ENCODE data around the gene KIAA1328.

The KIAA1328 gene

GRCh38 chr18:37176621-37176934 lies 347.7 kb downstream of the KIAA1328 start:
- Histone ChIP-seq H3K4me1 (ENCODE audit: control insufficient read depth in 1 of 2, insufficient read depth in 2 of 2, low read length in 2 of 2) (no peaks in the 10 kb centered on the region), H3K27me3 (ENCODE audit: control insufficient read depth in 1 of 2, insufficient read depth in 2 of 2, low read length in 2 of 2) (no peaks in the 10 kb centered on the region), H3K36me3 (ENCODE audit: control insufficient read depth in 1 of 2, insufficient read depth in 2 of 2, low read length in 2 of 2) (peaks cover 0 to 3% of the 10 kb centered on the region in 2 donors), H3K27ac (ENCODE audit: low read depth, low read length) (no peak overlapping the region), H3K4me3 (ENCODE audit: low read depth in 1 of 2, low read length in 2 of 2) (no peak overlapping the region), H3K9ac (ENCODE audit: low read depth in 1 of 2, low read length in 2 of 2) (no peak overlapping the region), H3K9me3 (ENCODE audit: control insufficient read depth in 1 of 2, low read length in 2 of 2) (no peaks in the 10 kb centered on the region)

- no peaks in the 10 kb centered on the region for H3K27me3 ChIP-seq (ENCODE audit: control insufficient read depth in 1 of 2, insufficient read depth in 2 of 2, low read length in 2 of 2)
- H3K27ac ChIP-seq (ENCODE audit: low read depth, low read length), result no peak overlapping the region
- H3K9ac ChIP-seq (ENCODE audit: low read depth in 1 of 2, low read length in 2 of 2), result no peak overlapping the region
- no peaks in the 10 kb centered on the region for H3K9me3 ChIP-seq (ENCODE audit: control insufficient read depth in 1 of 2, low read length in 2 of 2)
- H3K36me3 ChIP-seq (ENCODE audit: control insufficient read depth in 1 of 2, insufficient read depth in 2 of 2, low read length in 2 of 2), result no peaks in the 10 kb centered on the region
- H3K4me3 ChIP-seq (ENCODE audit: low read depth in 1 of 2, low read length in 2 of 2), result no peak overlapping the region
- no peaks in the 10 kb centered on the region for H3K4me1 ChIP-seq (ENCODE audit: control insufficient read depth in 1 of 2, insufficient read depth in 2 of 2, low read length in 2 of 2)
These were observed 350.5 kb downstream of the KIAA1328 start for GRCh38 chr18:37179384-37179783.

- Histone ChIP-seq H3K36me3 (ENCODE audit: control insufficient read depth in 1 of 2, insufficient read depth in 2 of 2, low read length in 2 of 2) (no peaks in the 10 kb centered on the region), H3K9me3 (ENCODE audit: control insufficient read depth in 1 of 2, low read length in 2 of 2) (no peaks in the 10 kb centered on the region), H3K27ac (ENCODE audit: low read depth, low read length) (no peak overlapping the region), H3K9ac (ENCODE audit: low read depth in 1 of 2, low read length in 2 of 2) (no peak overlapping the region), H3K4me1 (ENCODE audit: control insufficient read depth in 1 of 2, insufficient read depth in 2 of 2, low read length in 2 of 2) (no peaks in the 10 kb centered on the region), H3K27me3 (ENCODE audit: control insufficient read depth in 1 of 2, insufficient read depth in 2 of 2, low read length in 2 of 2) (no peaks in the 10 kb centered on the region), H3K4me3 (ENCODE audit: low read depth in 1 of 2, low read length in 2 of 2) (no peak overlapping the region)
These were observed 351.2 kb downstream of the KIAA1328 start for GRCh38 chr18:37180086-37180485.

GRCh38 chr18:37182340-37183135 lies 353.6 kb downstream of the KIAA1328 start:
- Histone ChIP-seq H3K9me3 (ENCODE audit: control insufficient read depth in 1 of 2, low read length in 2 of 2) (no peaks in the 10 kb centered on the region), H3K36me3 (ENCODE audit: control insufficient read depth in 1 of 2, insufficient read depth in 2 of 2, low read length in 2 of 2) (no peaks in the 10 kb centered on the region), H3K4me3 (ENCODE audit: low read depth in 1 of 2, low read length in 2 of 2) (no peak overlapping the region), H3K27me3 (ENCODE audit: control insufficient read depth in 1 of 2, insufficient read depth in 2 of 2, low read length in 2 of 2) (no peaks in the 10 kb centered on the region), H3K9ac (ENCODE audit: low read depth in 1 of 2, low read length in 2 of 2) (no peak overlapping the region), H3K27ac (ENCODE audit: low read depth, low read length) (no peak overlapping the region), H3K4me1 (ENCODE audit: control insufficient read depth in 1 of 2, insufficient read depth in 2 of 2, low read length in 2 of 2) (no peaks in the 10 kb centered on the region)

- Histone ChIP-seq H3K27me3 (ENCODE audit: control insufficient read depth in 1 of 2, insufficient read depth in 2 of 2, low read length in 2 of 2) (no peaks in the 10 kb centered on the region), H3K36me3 (ENCODE audit: control insufficient read depth in 1 of 2, insufficient read depth in 2 of 2, low read length in 2 of 2) (no peaks in the 10 kb centered on the region), H3K9me3 (ENCODE audit: control insufficient read depth in 1 of 2, low read length in 2 of 2) (no peaks in the 10 kb centered on the region), H3K4me1 (ENCODE audit: control insufficient read depth in 1 of 2, insufficient read depth in 2 of 2, low read length in 2 of 2) (no peaks in the 10 kb centered on the region), H3K4me3 (ENCODE audit: low read depth in 1 of 2, low read length in 2 of 2) (no peak overlapping the region), H3K27ac (ENCODE audit: low read depth, low read length) (no peak overlapping the region), H3K9ac (ENCODE audit: low read depth in 1 of 2, low read length in 2 of 2) (no peak overlapping the region)
These were observed 355.4 kb downstream of the KIAA1328 start for GRCh38 chr18:37184209-37184868.

GRCh38 chr18:37188016-37188791 lies 359.3 kb downstream of the KIAA1328 start:
- no peak overlapping the region for H3K4me3 ChIP-seq (ENCODE audit: low read depth in 1 of 2, low read length in 2 of 2)
- H3K9me3 ChIP-seq (ENCODE audit: control insufficient read depth in 1 of 2, low read length in 2 of 2), result no peaks in the 10 kb centered on the region
- no peak overlapping the region for H3K27ac ChIP-seq (ENCODE audit: low read depth, low read length)
- H3K9ac ChIP-seq (ENCODE audit: low read depth in 1 of 2, low read length in 2 of 2), result no peak overlapping the region
- H3K36me3 ChIP-seq (ENCODE audit: control insufficient read depth in 1 of 2, insufficient read depth in 2 of 2, low read length in 2 of 2), result no peaks in the 10 kb centered on the region
- H3K4me1 ChIP-seq (ENCODE audit: control insufficient read depth in 1 of 2, insufficient read depth in 2 of 2, low read length in 2 of 2), result no peaks in the 10 kb centered on the region
- no peaks in the 10 kb centered on the region for H3K27me3 ChIP-seq (ENCODE audit: control insufficient read depth in 1 of 2, insufficient read depth in 2 of 2, low read length in 2 of 2)

- Histone ChIP-seq H3K36me3 (ENCODE audit: control insufficient read depth in 1 of 2, insufficient read depth in 2 of 2, low read length in 2 of 2) (no peaks in the 10 kb centered on the region), H3K27ac (ENCODE audit: low read depth, low read length) (no peak overlapping the region), H3K9ac (ENCODE audit: low read depth in 1 of 2, low read length in 2 of 2) (no peak overlapping the region), H3K4me1 (ENCODE audit: control insufficient read depth in 1 of 2, insufficient read depth in 2 of 2, low read length in 2 of 2) (no peaks in the 10 kb centered on the region), H3K4me3 (ENCODE audit: low read depth in 1 of 2, low read length in 2 of 2) (no peak overlapping the region), H3K27me3 (ENCODE audit: control insufficient read depth in 1 of 2, insufficient read depth in 2 of 2, low read length in 2 of 2) (no peaks in the 10 kb centered on the region), H3K9me3 (ENCODE audit: control insufficient read depth in 1 of 2, low read length in 2 of 2) (peaks cover 2 to 8% of the 10 kb centered on the region in 2 donors)
These were observed 370.8 kb downstream of the KIAA1328 start for GRCh38 chr18:37199741-37200140.

GRCh38 chr18:37207343-37207742 lies 378.4 kb downstream of the KIAA1328 start:
- H3K36me3 ChIP-seq (ENCODE audit: control insufficient read depth in 1 of 2, insufficient read depth in 2 of 2, low read length in 2 of 2), result no peaks in the 10 kb centered on the region
- no peak overlapping the region for H3K9ac ChIP-seq (ENCODE audit: low read depth in 1 of 2, low read length in 2 of 2)
- peaks cover 0 to 8% of the 10 kb centered on the region in 2 donors for H3K9me3 ChIP-seq (ENCODE audit: control insufficient read depth in 1 of 2, low read length in 2 of 2)
- no peak overlapping the region for H3K4me3 ChIP-seq (ENCODE audit: low read depth in 1 of 2, low read length in 2 of 2)
- no peaks in the 10 kb centered on the region for H3K4me1 ChIP-seq (ENCODE audit: control insufficient read depth in 1 of 2, insufficient read depth in 2 of 2, low read length in 2 of 2)
- H3K27me3 ChIP-seq (ENCODE audit: control insufficient read depth in 1 of 2, insufficient read depth in 2 of 2, low read length in 2 of 2), result no peaks in the 10 kb centered on the region
- no peak overlapping the region for H3K27ac ChIP-seq (ENCODE audit: low read depth, low read length)

GRCh38 chr18:37210781-37211180 lies 381.9 kb downstream of the KIAA1328 start:
- no peaks in the 10 kb centered on the region for H3K4me1 ChIP-seq (ENCODE audit: control insufficient read depth in 1 of 2, insufficient read depth in 2 of 2, low read length in 2 of 2)
- no peaks in the 10 kb centered on the region for H3K27me3 ChIP-seq (ENCODE audit: control insufficient read depth in 1 of 2, insufficient read depth in 2 of 2, low read length in 2 of 2)
- no peaks in the 10 kb centered on the region for H3K9me3 ChIP-seq (ENCODE audit: control insufficient read depth in 1 of 2, low read length in 2 of 2)
- no peak overlapping the region for H3K27ac ChIP-seq (ENCODE audit: low read depth, low read length)
- no peak overlapping the region for H3K9ac ChIP-seq (ENCODE audit: low read depth in 1 of 2, low read length in 2 of 2)
- H3K4me3 ChIP-seq (ENCODE audit: low read depth in 1 of 2, low read length in 2 of 2), result no peak overlapping the region
- no peaks in the 10 kb centered on the region for H3K36me3 ChIP-seq (ENCODE audit: control insufficient read depth in 1 of 2, insufficient read depth in 2 of 2, low read length in 2 of 2)

- H3K9me3 ChIP-seq (ENCODE audit: control insufficient read depth in 1 of 2, low read length in 2 of 2), result peaks cover 0 to 5% of the 10 kb centered on the region in 2 donors
- no peaks in the 10 kb centered on the region for H3K36me3 ChIP-seq (ENCODE audit: control insufficient read depth in 1 of 2, insufficient read depth in 2 of 2, low read length in 2 of 2)
- no peak overlapping the region for H3K4me3 ChIP-seq (ENCODE audit: low read depth in 1 of 2, low read length in 2 of 2)
- no peaks in the 10 kb centered on the region for H3K27me3 ChIP-seq (ENCODE audit: control insufficient read depth in 1 of 2, insufficient read depth in 2 of 2, low read length in 2 of 2)
- no peaks in the 10 kb centered on the region for H3K4me1 ChIP-seq (ENCODE audit: control insufficient read depth in 1 of 2, insufficient read depth in 2 of 2, low read length in 2 of 2)
- H3K27ac ChIP-seq (ENCODE audit: low read depth, low read length), result no peak overlapping the region
- no peak overlapping the region for H3K9ac ChIP-seq (ENCODE audit: low read depth in 1 of 2, low read length in 2 of 2)
These were observed 389.2 kb downstream of the KIAA1328 start for GRCh38 chr18:37218022-37218590.

Measured in duodenal mucosa (tissue), 2 donors.